H9 (cell line): ENCODE data around the gene CRHR1. TPM values are rescaled to one million over a fixed set of nuclear protein-coding genes. Genes with fewer than 3 reads are reported as not detected.

ENCODE experiments used
- DNase-seq: peaks from one replicate; pipeline ENCODE4 v3.0.0-alpha.2; 2017
- H2AFZ ChIP-seq: one replicate; pipeline ENCODE4 v1.6.1; 2013; ENCODE audit warnings: mild to moderate bottlenecking, low read length, control low read depth, moderate library complexity
- H2AK5ac ChIP-seq: 2 replicates; pipeline ENCODE4 v1.6.1; 2013; ENCODE audit warnings: low read length, control low read depth, mixed read lengths; ENCODE audit not compliant: insufficient read length
- H2BK120ac ChIP-seq: one replicate; pipeline ENCODE4 v1.6.1; 2013; ENCODE audit warnings: low read depth, mild to moderate bottlenecking, low read length, control low read depth, inconsistent platforms; ENCODE audit not compliant: poor library complexity, severe bottlenecking
- H2BK12ac ChIP-seq: 2 replicates; pipeline ENCODE4 v1.6.1; 2013; ENCODE audit warnings: low read length, control low read depth, mixed read lengths, low read depth; ENCODE audit not compliant: insufficient read length
- H2BK15ac ChIP-seq: 2 replicates; pipeline ENCODE4 v1.6.1; 2013; ENCODE audit warnings: low read depth, low read length, control low read depth
- H2BK20ac ChIP-seq: one replicate; pipeline ENCODE4 v1.6.1; 2013; ENCODE audit warnings: low read depth, mild to moderate bottlenecking, low read length, control low read depth, inconsistent platforms; ENCODE audit not compliant: poor library complexity, severe bottlenecking
- H2BK5ac ChIP-seq: 2 replicates; pipeline ENCODE4 v1.6.1; 2013; ENCODE audit warnings: low read length, control low read depth, mixed read lengths; ENCODE audit not compliant: insufficient read length
- H3K14ac ChIP-seq: 2 replicates; pipeline ENCODE4 v1.6.1; 2013; ENCODE audit warnings: low read length, control low read depth; ENCODE audit not compliant: insufficient read depth
- H3K18ac ChIP-seq: 2 replicates; pipeline ENCODE4 v1.6.1; 2013; ENCODE audit warnings: low read depth, mild to moderate bottlenecking, mixed read lengths, low read length, control low read depth; ENCODE audit not compliant: insufficient read length
- H3K23ac ChIP-seq: 2 replicates; pipeline ENCODE4 v1.6.1; 2013; ENCODE audit warnings: low read length, control low read depth, mixed read lengths, low read depth; ENCODE audit not compliant: insufficient read length
- H3K23me2 ChIP-seq: 2 replicates; pipeline ENCODE4 v1.6.1; 2013; ENCODE audit warnings: low read depth, mild to moderate bottlenecking, mixed read lengths, low read length, control low read depth; ENCODE audit not compliant: insufficient read length, poor library complexity, severe bottlenecking
- H3K27ac ChIP-seq: 2 replicates; pipeline ENCODE4 v1.5.1; 2013; ENCODE audit warnings: low read length, control low read depth, mixed read lengths, low read depth; ENCODE audit not compliant: insufficient read length
- H3K27me3 ChIP-seq: 2 replicates; pipeline ENCODE4 v1.6.1; 2013; ENCODE audit warnings: low read length, control low read depth, inconsistent platforms; ENCODE audit not compliant: insufficient read depth
- H3K4ac ChIP-seq: 2 replicates; pipeline ENCODE4 v1.6.1; 2013; ENCODE audit warnings: low read depth, mild to moderate bottlenecking, control low read depth, inconsistent platforms, low read length, moderate library complexity
- H3K4me1 ChIP-seq: 2 replicates; pipeline ENCODE4 v1.6.1; 2013; ENCODE audit warnings: low read length, control low read depth, inconsistent platforms; ENCODE audit not compliant: insufficient read depth
- H3K4me2 ChIP-seq: 2 replicates; pipeline ENCODE4 v1.6.1; 2013; ENCODE audit warnings: low read length, control low read depth, mixed read lengths; ENCODE audit not compliant: insufficient read length, insufficient read depth
- H3K56ac ChIP-seq: 2 replicates; pipeline ENCODE4 v1.6.1; 2013; ENCODE audit warnings: low read depth, mild to moderate bottlenecking, mixed read lengths, low read length, control low read depth; ENCODE audit not compliant: insufficient read length
- H3K79me1 ChIP-seq: 2 replicates; pipeline ENCODE4 v1.6.1; 2013; ENCODE audit warnings: low read depth, mild to moderate bottlenecking, moderate library complexity, low read length, control low read depth, inconsistent platforms; ENCODE audit not compliant: insufficient read depth, poor library complexity, severe bottlenecking
- H3K79me2 ChIP-seq: 2 replicates; pipeline ENCODE4 v1.6.1; 2013; ENCODE audit warnings: low read length, control low read depth, inconsistent platforms; ENCODE audit not compliant: insufficient read depth
- H3K9ac ChIP-seq: 2 replicates; pipeline ENCODE4 v1.6.1; 2013; ENCODE audit warnings: low read length, control low read depth, mixed read lengths; ENCODE audit not compliant: insufficient read length; ENCODE audit errors: extremely low read depth
- H3K9me3 ChIP-seq: one replicate; pipeline ENCODE4 v1.6.1; 2013; ENCODE audit warnings: low read depth, low read length, inconsistent platforms; ENCODE audit not compliant: control insufficient read depth
- H3T11ph ChIP-seq: one replicate; pipeline ENCODE4 v1.6.1; 2013; ENCODE audit warnings: mild to moderate bottlenecking, low read length, control low read depth, inconsistent platforms
- H4K20me1 ChIP-seq: one replicate; pipeline ENCODE4 v1.6.1; 2013; ENCODE audit not compliant: control insufficient read depth, insufficient read length, insufficient read depth
- H4K5ac ChIP-seq: 2 replicates; pipeline ENCODE4 v1.6.1; 2013; ENCODE audit warnings: low read depth, mild to moderate bottlenecking, mixed read lengths, low read length, control low read depth; ENCODE audit not compliant: insufficient read length
- H4K8ac ChIP-seq: replicated peaks from 2 replicates; pipeline ENCODE4 v1.6.1; 2013; ENCODE audit warnings: low read length, control low read depth, mixed read lengths, low read depth; ENCODE audit not compliant: insufficient read length
- H4K91ac ChIP-seq: 2 replicates; pipeline ENCODE4 v1.6.1; 2013; ENCODE audit warnings: low read depth, mild to moderate bottlenecking, moderate library complexity, mixed read lengths, low read length, control low read depth; ENCODE audit not compliant: insufficient read length
- H3K27ac Mint-ChIP-seq, 3 experiments: 2 replicates in 2 of 3; 3 replicates in 1 of 3; pipeline ENCODE4 v1.8.0; 2020 to 2021; ENCODE audit warnings: mixed read lengths in 3 of 3, mild to moderate bottlenecking in 1 of 3, moderate library complexity in 1 of 3
- H3K27me3 Mint-ChIP-seq: 2 replicates; pipeline ENCODE4 v1.8.0; 2021; ENCODE audit warnings: low read depth, mild to moderate bottlenecking, moderate library complexity, mixed read lengths
- H3K36me3 Mint-ChIP-seq, 3 experiments: 2 replicates in 2 of 3; 3 replicates in 1 of 3; pipeline ENCODE4 v1.8.0; 2020 to 2021; ENCODE audit warnings: low read depth in 3 of 3, mixed read lengths in 3 of 3; ENCODE audit not compliant: insufficient read depth in 1 of 3
- H3K4me1 Mint-ChIP-seq, 2 experiments: 2 replicates each; pipeline ENCODE4 v1.8.0; 2020; ENCODE audit warnings: mixed read lengths in 2 of 2
- H3K4me3 Mint-ChIP-seq, 2 experiments: 2 replicates in 1 of 2; 3 replicates in 1 of 2; pipeline ENCODE4 v1.8.0; 2020 to 2021; ENCODE audit warnings: mild to moderate bottlenecking in 2 of 2, mixed read lengths in 2 of 2, moderate library complexity in 1 of 2
- H3K9me3 Mint-ChIP-seq, 2 experiments: 2 replicates in 1 of 2; 3 replicates in 1 of 2; pipeline ENCODE4 v1.8.0; 2020; ENCODE audit warnings: mild to moderate bottlenecking in 2 of 2, mixed read lengths in 2 of 2, moderate library complexity in 1 of 2
- CTCF ChIP-seq: fragments of 200-600 bp; sonication (generic); conservative IDR thresholded peaks from 3 replicates; pipeline ENCODE4 v1.8.0; 2021; ENCODE audit warnings: antibody characterized with exemption, mild to moderate bottlenecking
- WGBS: extraction: QIAGEN DNeasy Blood & Tissue Kit; methylation state at CpG from one replicate; pipeline ENCODE4 v1.1.7; 2013; ENCODE audit warnings: missing lambda C conversion rate, low lambda C conversion rate, mixed read lengths; ENCODE audit not compliant: insufficient read length; ENCODE audit errors: extremely low coverage; 5-methylcytosine and 5-hydroxymethylcytosine counted together
- total RNA-seq: library from RNA; stranded (reverse); gene quantifications from 2 replicates; pipeline ENCODE4 v1.2.1, GENCODE V29; 2021

CRHR1 gene
- total RNA-seq, 1 experiment from 2014 or later = 0.52 TPM

GRCh38 chr17:45839442-45839841 lies 55.3 kb downstream of the CRHR1 start:
- Histone ChIP-seq H3K18ac (no peak overlapping the region), H3K14ac (no peak overlapping the region), H4K8ac (no peak overlapping the region), H2AK5ac (no peak overlapping the region), H3K23me2 (no peaks in the 10 kb centered on the region), H3K4me1 (no peaks in the 10 kb centered on the region), H4K91ac (no peak overlapping the region), H3K79me2 (no peaks in the 10 kb centered on the region), H3T11ph (no peak overlapping the region), H3K27me3 (no peaks in the 10 kb centered on the region), H3K9me3 (no peaks in the 10 kb centered on the region), H4K5ac (no peak overlapping the region), H4K20me1 (no peaks in the 10 kb centered on the region), H3K56ac (no peak overlapping the region), H3K4me2 (no peak overlapping the region), H3K23ac (no peak overlapping the region), H2BK20ac (no peak overlapping the region), H3K27ac (no peak overlapping the region), H2AFZ (no peak overlapping the region), H2BK15ac (no peak overlapping the region), H2BK12ac (no peak overlapping the region), H2BK120ac (no peak overlapping the region), H2BK5ac (no peak overlapping the region), H3K79me1 (no peaks in the 10 kb centered on the region), H3K9ac (no peak overlapping the region), H3K4ac (no peak overlapping the region)
- no peak for TF ChIP-seq CTCF
- Mint-ChIP-seq H3K27ac (no peak overlapping the region; a peak in 1 of 7 replicates), H3K36me3 (no peaks in the 10 kb centered on the region), H3K4me1 (peaks cover 3 to 10% of the 10 kb centered on the region in 2 experiments; a peak in 2 of 4 replicates), H3K27me3 (peaks cover 4% of the 10 kb centered on the region), H3K4me3 (no peak overlapping the region), H3K9me3 (no peaks in the 10 kb centered on the region)
- no CpG with 5 or more reads among the region's 4 CpGs for WGBS
- DNase-seq = no peak
